Lower lobe of right lung (tissue), 2 donors: ENCODE measurements around the gene EXD2. TPM values are rescaled to one million over a fixed set of nuclear protein-coding genes. Genes with fewer than 3 reads are reported as not detected.
"Not testable (repeated sequence)": the region's sequence is repeated elsewhere in the genome, so short reads cannot be mapped to it uniquely, and the experiment has no call there.

Experiments
- ATAC-seq, 2 donors: fragments of 200-7000 bp; cut with Tn5 transposase; one replicate each; pipeline ENCODE4 v1.9.1; 2020 to 2022; ENCODE audit warnings: mild to moderate bottlenecking in 2 of 2, moderate library complexity in 2 of 2
- DNase-seq: peaks from one replicate; pipeline ENCODE4 v3.0.0-alpha.2; 2020
- H3K27ac ChIP-seq: fragments of 200-600 bp; one replicate; pipeline ENCODE4 v1.8.0; 2022
- H3K27me3 ChIP-seq: fragments of 200-600 bp; one replicate; pipeline ENCODE4 v1.8.0; 2022; ENCODE audit warnings: low read depth
- H3K36me3 ChIP-seq: fragments of 200-600 bp; one replicate; pipeline ENCODE4 v1.8.0; 2022; ENCODE audit warnings: mild to moderate bottlenecking
- H3K4me1 ChIP-seq: fragments of 200-600 bp; one replicate; pipeline ENCODE4 v1.8.0; 2022
- H3K4me3 ChIP-seq: fragments of 200-600 bp; one replicate; pipeline ENCODE4 v1.8.0; 2022; ENCODE audit warnings: mild to moderate bottlenecking
- H3K9me3 ChIP-seq: fragments of 200-600 bp; one replicate; pipeline ENCODE4 v1.8.0; 2022
- CTCF ChIP-seq: fragments of 200-600 bp; IDR thresholded peaks from one replicate; pipeline ENCODE4 v1.8.0; 2022; ENCODE audit warnings: antibody characterized with exemption, mild to moderate bottlenecking
- intact Hi-C: fragments of 100-400 bp; cut with DNase I; formaldehyde crosslinking; loops from one replicate; pipeline ENCODE4 v1.11.0; 2022
- total RNA-seq: library from RNA; stranded (reverse); fragmentation: NEBNext Ultra II Directional; extraction: Animal tissue kit (Norgen Biotek cat#: 25700); gene quantifications from one replicate; pipeline ENCODE4 v1.2.1, GENCODE V29; 2021
- donor health status: DM: no; HTN: yes; CAD: no; lungs with severe emphysema.

The EXD2 gene
- total RNA-seq, 1 donor from 2014 or later: 23.7 TPM

GRCh38 chr14:69199786-69200185 is 8.5 kb downstream of the EXD2 start:
- intact Hi-C loops: no loop called here
- no peak for ATAC-seq

GRCh38 chr14:69204753-69205152 is 13.5 kb downstream of the EXD2 start:
- no peaks in the 10 kb centered on the region for H3K9me3 ChIP-seq
- intact Hi-C loops: no loop called here
- no peak for DNase-seq

More at GRCh38 chr14:69199786-69200185, 8.5 kb downstream of the EXD2 start:
- Histone ChIP-seq H3K36me3 (no peaks in the 10 kb centered on the region), H3K27ac (no peak overlapping the region), H3K27me3 (no peaks in the 10 kb centered on the region), H3K9me3 (no peaks in the 10 kb centered on the region), H3K4me1 (no peaks in the 10 kb centered on the region), H3K4me3 (no peak overlapping the region)
- TF ChIP-seq CTCF: no peak
- DNase-seq: no peak

GRCh38 chr14:69207435-69208041 is 16.2 kb downstream of the EXD2 start:
- H3K4me1 ChIP-seq: no peaks in the 10 kb centered on the region
- H3K4me3 ChIP-seq: no peak overlapping the region
- H3K9me3 ChIP-seq: no peaks in the 10 kb centered on the region
- DNase-seq: no peak
- TF ChIP-seq CTCF: no peak
- H3K27ac ChIP-seq: no peak overlapping the region
- peaks cover 10% of the 10 kb centered on the region for H3K36me3 ChIP-seq
- ATAC-seq: no peak
- intact Hi-C loops: no loop called here
- no peaks in the 10 kb centered on the region for H3K27me3 ChIP-seq

More at GRCh38 chr14:69204753-69205152, 13.5 kb downstream of the EXD2 start:
- no peak overlapping the region for H3K27ac ChIP-seq
- no peak for ATAC-seq
- H3K4me3 ChIP-seq: no peak overlapping the region
- TF ChIP-seq CTCF: no peak
- peaks cover 5% of the 10 kb centered on the region for H3K36me3 ChIP-seq
- no peaks in the 10 kb centered on the region for H3K4me1 ChIP-seq
- H3K27me3 ChIP-seq: no peaks in the 10 kb centered on the region

GRCh38 chr14:69208666-69209065 is 17.4 kb downstream of the EXD2 start:
- H3K36me3 ChIP-seq: peaks cover 19% of the 10 kb centered on the region
- no peak for TF ChIP-seq CTCF
- intact Hi-C loops: no loop called here
- H3K27ac ChIP-seq: no peak overlapping the region
- H3K27me3 ChIP-seq: no peaks in the 10 kb centered on the region
- no peak for ATAC-seq
- DNase-seq: no peak
- H3K4me1 ChIP-seq: no peaks in the 10 kb centered on the region
- H3K9me3 ChIP-seq: no peaks in the 10 kb centered on the region
- H3K4me3 ChIP-seq: no peak overlapping the region

- DNase-seq (no peak), ATAC-seq (peak; percentile 37 to 68)
- no peak overlapping the region for H3K27ac ChIP-seq
- no peaks in the 10 kb centered on the region for H3K27me3 ChIP-seq
- no peaks in the 10 kb centered on the region for H3K4me1 ChIP-seq
- no peak overlapping the region for H3K4me3 ChIP-seq
- H3K36me3 ChIP-seq: peaks cover 32% of the 10 kb centered on the region
- TF ChIP-seq CTCF: no peak
- intact Hi-C loops: no loop called here
- H3K9me3 ChIP-seq: no peaks in the 10 kb centered on the region
These were observed 23.1 kb downstream of the EXD2 start for GRCh38 chr14:69214393-69214792.

GRCh38 chr14:69217663-69218062 is 26.4 kb downstream of the EXD2 start:
- H3K9me3 ChIP-seq, H3K27me3 ChIP-seq, ATAC-seq, intact Hi-C loops, H3K27ac ChIP-seq, H3K4me3 ChIP-seq, DNase-seq, H3K4me1 ChIP-seq: not testable (repeated sequence)
- H3K36me3 ChIP-seq: peaks cover 22% of the 10 kb centered on the region
